ENCODE measurements around the gene SURF1.

GRCh38 chr9:133374612-133375115 lies 18.4 kb upstream of the SURF1 start:
- no peak for TF ChIP-seq CTCF (IDR thresholded peaks at IDR 0.05)
- no peak for TF ChIP-seq POLR2A (IDR thresholded peaks at IDR 0.05)
